GM23338 (cell line): Measurements from ENCODE around the gene BRSK2. TPM values are rescaled to one million over a fixed set of nuclear protein-coding genes. Genes with fewer than 3 reads are reported as not detected.

Experiments used
- ATAC-seq: fragments of 200-7000 bp; cut with Tn5 transposase; 3 replicates; pipeline ENCODE4 v1.9.1; 2020
- DNase-seq: peaks from one replicate; pipeline ENCODE4 v3.0.0-alpha.2; 2015; ENCODE audit warnings: low spot score
- H2AFZ ChIP-seq: fragments of 200-600 bp; sonication (generic); 2 replicates; pipeline ENCODE4 v1.8.0; 2016; ENCODE audit warnings: antibody characterized with exemption, mild to moderate bottlenecking, moderate library complexity
- H3F3A ChIP-seq: fragments of 200-600 bp; sonication (generic); replicated peaks from 2 replicates; pipeline ENCODE4 v1.8.0; 2017; ENCODE audit warnings: antibody characterized with exemption, mixed run types, low read depth
- H3K27ac ChIP-seq: fragments of 200-600 bp; sonication (generic); 2 replicates; pipeline ENCODE4 v1.6.1; 2016; ENCODE audit warnings: low read depth
- H3K27me3 ChIP-seq: fragments of 200-600 bp; sonication (generic); 2 replicates; pipeline ENCODE4 v1.8.0; 2016; ENCODE audit warnings: mild to moderate bottlenecking, mixed run types, moderate library complexity; ENCODE audit not compliant: insufficient read depth
- H3K36me3 ChIP-seq: fragments of 200-600 bp; sonication (generic); 2 replicates; pipeline ENCODE4 v1.8.0; 2016; ENCODE audit warnings: mild to moderate bottlenecking; ENCODE audit not compliant: insufficient read depth
- H3K4me1 ChIP-seq: fragments of 200-600 bp; sonication (generic); 2 replicates; pipeline ENCODE4 v1.8.0; 2016; ENCODE audit warnings: mild to moderate bottlenecking, moderate library complexity; ENCODE audit not compliant: insufficient read depth
- H3K4me2 ChIP-seq: fragments of 200-600 bp; sonication (generic); 2 replicates; pipeline ENCODE4 v1.7.1; 2017; ENCODE audit warnings: mixed run types
- H3K4me3 ChIP-seq: fragments of 200-600 bp; sonication (generic); 2 replicates; pipeline ENCODE4 v1.6.1; 2016; ENCODE audit warnings: mixed run types
- H3K79me2 ChIP-seq: fragments of 200-600 bp; sonication (generic); replicated peaks from 2 replicates; pipeline ENCODE4 v1.8.0; 2017; ENCODE audit warnings: mild to moderate bottlenecking; ENCODE audit not compliant: insufficient read depth
- H3K9me2 ChIP-seq: fragments of 200-600 bp; sonication (generic); 2 replicates; pipeline ENCODE4 v1.8.0; 2017; ENCODE audit not compliant: insufficient read depth
- H4K20me1 ChIP-seq: fragments of 200-600 bp; sonication (generic); replicated peaks from 2 replicates; pipeline ENCODE4 v1.8.0; 2017; ENCODE audit warnings: mild to moderate bottlenecking; ENCODE audit not compliant: insufficient read depth
- H3K27ac Mint-ChIP-seq: 2 replicates; pipeline ENCODE4 v1.8.0; 2020; ENCODE audit warnings: inconsistent platforms, mild to moderate bottlenecking, moderate library complexity, mixed read lengths
- H3K27me3 Mint-ChIP-seq: 3 replicates; pipeline ENCODE4 v1.8.0; 2022; ENCODE audit warnings: low read depth, mild to moderate bottlenecking, moderate library complexity, mixed read lengths, inconsistent platforms; ENCODE audit not compliant: insufficient read depth, poor library complexity
- H3K36me3 Mint-ChIP-seq: 3 replicates; pipeline ENCODE4 v1.8.0; 2021; ENCODE audit warnings: low read depth, mild to moderate bottlenecking, inconsistent platforms, moderate library complexity, mixed read lengths
- H3K4me1 Mint-ChIP-seq: 3 replicates; pipeline ENCODE4 v1.8.0; 2020; ENCODE audit warnings: mild to moderate bottlenecking, inconsistent platforms, mixed read lengths
- H3K4me3 Mint-ChIP-seq: 3 replicates; pipeline ENCODE4 v1.8.0; 2021; ENCODE audit warnings: moderate library complexity, mild to moderate bottlenecking, inconsistent platforms, mixed read lengths
- H3K9me3 Mint-ChIP-seq: 3 replicates; pipeline ENCODE4 v1.8.0; 2020; ENCODE audit warnings: moderate library complexity, mild to moderate bottlenecking, inconsistent platforms, mixed read lengths
- CREB1 ChIP-seq: fragments of 250-450 bp; sonication (Bioruptor Pico); IDR thresholded peaks from 2 replicates; pipeline ENCODE4 v1.5.0; 2020; ENCODE audit warnings: low read depth, mild to moderate bottlenecking, moderate library complexity
- EZH2 ChIP-seq: fragments of 200-600 bp; sonication (generic); IDR thresholded peaks from one replicate; pipeline ENCODE4 v1.8.0; 2017; ENCODE audit warnings: antibody characterized with exemption, mild to moderate bottlenecking, low read depth; ENCODE audit not compliant: unreplicated experiment
- JUNB ChIP-seq: IDR thresholded peaks from one replicate; pipeline ENCODE4 v1.6.1; 2016; ENCODE audit warnings: antibody characterized with exemption; ENCODE audit not compliant: unreplicated experiment
- POLR2AphosphoS5 ChIP-seq: IDR thresholded peaks from 2 replicates; pipeline ENCODE4 v1.6.1; 2016; ENCODE audit warnings: antibody characterized with exemption, low read depth
- STAT1 ChIP-seq: IDR thresholded peaks from one replicate; pipeline ENCODE4 v1.6.1; 2016; ENCODE audit warnings: antibody characterized with exemption; ENCODE audit not compliant: unreplicated experiment
- ZNF114 ChIP-seq: fragments of 250-450 bp; sonication (Bioruptor Pico); IDR thresholded peaks from 2 replicates; pipeline ENCODE4 v1.5.0; 2020; ENCODE audit warnings: mild to moderate bottlenecking, moderate library complexity
- ZNF331 ChIP-seq: fragments of 250-450 bp; sonication (Bioruptor Pico); IDR thresholded peaks from 2 replicates; pipeline ENCODE4 v1.5.0; 2020; ENCODE audit warnings: low read depth, mild to moderate bottlenecking, moderate library complexity
- polyA plus RNA-seq: library from polyadenylated mRNA; unstranded; fragments of >200 nt; fragmentation: Nextera tagmentation; extraction: Ambion mirVana; gene quantifications from 2 replicates; pipeline ENCODE4 v1.2.1, GENCODE V29; 2016
- total RNA-seq: library from RNA; depleted of rRNA; stranded (reverse); fragments of >200 nt; shearing (Covaris generic); gene quantifications from 2 replicates; pipeline ENCODE4 v1.2.3, GENCODE V29; 2014
- TF ChIP-seq, protein P1 (sequence below): fragments of 250-450 bp; sonication (Bioruptor Pico); IDR thresholded peaks from 2 replicates; pipeline ENCODE4 v1.5.0; 2020; ENCODE audit warnings: mild to moderate bottlenecking, moderate library complexity
- TF ChIP-seq, protein P2 (sequence below), 2 experiments: fragments of 200-600 bp in 1 of 2; sonication (generic) in 1 of 2; conservative IDR thresholded peaks; 2 replicates each; pipeline versions ENCODE4 v1.5.1 to v1.6.1; 2016 to 2017; ENCODE audit warnings: antibody characterized with exemption in 2 of 2, low read depth in 2 of 2, mild to moderate bottlenecking in 2 of 2, moderate library complexity in 1 of 2
- TF ChIP-seq, protein P3 (sequence below): IDR thresholded peaks from 2 replicates; pipeline ENCODE4 v1.6.1; 2016; ENCODE audit warnings: antibody characterized with exemption

The BRSK2 gene
- total and polyA plus RNA-seq, 2 experiments from 2014 or later: 7.2 to 20.3 TPM

DNA sequence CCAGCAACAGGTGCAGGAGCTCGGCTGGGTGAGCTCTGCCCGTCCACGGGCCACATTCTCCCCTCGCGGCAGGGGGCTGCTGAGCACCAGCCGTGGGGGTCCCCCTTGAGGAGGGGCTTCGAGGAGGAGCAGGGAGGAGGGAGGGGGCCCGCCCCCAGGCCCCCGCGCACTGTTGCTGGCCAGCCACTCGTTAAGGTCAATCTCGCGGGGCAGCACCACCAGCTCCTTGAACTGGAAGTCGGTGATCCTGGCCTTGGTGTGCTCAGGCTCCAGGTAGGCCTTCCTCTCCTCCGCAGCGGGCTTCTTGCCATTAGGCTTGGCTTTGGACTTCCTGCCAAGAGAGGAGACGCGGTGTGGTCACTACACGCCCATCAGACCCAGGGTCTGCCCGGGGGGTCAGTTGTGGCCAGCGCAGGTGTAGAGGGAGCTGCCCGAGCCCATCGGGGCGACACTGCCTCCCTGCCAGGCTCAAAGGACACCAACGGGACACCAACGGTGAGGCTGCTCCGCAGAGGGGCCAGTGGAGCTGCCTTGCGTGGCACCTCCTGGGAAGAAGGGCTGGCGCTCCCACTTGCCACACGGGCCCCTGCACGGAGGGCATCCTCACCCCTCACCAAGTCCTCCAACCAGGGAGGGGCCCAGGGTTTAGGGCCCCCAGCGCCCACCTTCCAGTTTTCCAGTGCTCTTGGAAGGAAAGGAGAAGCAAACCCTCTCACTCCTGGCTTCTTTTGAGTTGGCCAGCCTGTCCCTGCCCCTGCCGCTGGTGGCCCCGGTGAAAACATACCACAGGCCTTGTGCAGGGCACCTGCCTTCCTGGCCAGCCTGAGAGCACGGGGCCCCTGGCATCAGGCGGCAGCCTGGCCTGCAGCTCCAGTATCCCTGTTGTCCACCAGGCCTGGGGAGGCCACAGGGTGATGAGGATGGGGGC lies 91.1 kb downstream of the BRSK2 start:
- Histone ChIP-seq H3K4me3 (no peak overlapping the region), H3K4me2 (no peak overlapping the region), H3K27me3 (no peaks in the 10 kb centered on the region), H3K4me1 (no peaks in the 10 kb centered on the region), H3K9me2 (no peaks in the 10 kb centered on the region), H2AFZ (no peak overlapping the region), H3K36me3 (no peaks in the 10 kb centered on the region), H3K79me2 (no peaks in the 10 kb centered on the region; the same call in 1 of the 2 replicates), H3F3A (no peaks in the 10 kb centered on the region), H3K27ac (no peak overlapping the region), H4K20me1 (peaks cover under 1% of the 10 kb centered on the region)
- H3K4me1 Mint-ChIP-seq: no peaks in the 10 kb centered on the region
- H3K36me3 Mint-ChIP-seq: peaks cover 5% of the 10 kb centered on the region; the same call in 1 of the 3 replicates
- no peak overlapping the region; the same call in 1 of the 2 replicates for H3K27ac Mint-ChIP-seq
- no peak overlapping the region for H3K4me3 Mint-ChIP-seq
- ATAC-seq (no peak), DNase-seq (no peak)
- TF ChIP-seq STAT1 (no peak), EZH2 (no peak), ZNF114 (CRISPR knock-in tag) (no peak), JUNB (no peak), CREB1 (no peak), POLR2AphosphoS5 (no peak), ZNF331 (no peak)
- TF ChIP-seq, protein P1, sequence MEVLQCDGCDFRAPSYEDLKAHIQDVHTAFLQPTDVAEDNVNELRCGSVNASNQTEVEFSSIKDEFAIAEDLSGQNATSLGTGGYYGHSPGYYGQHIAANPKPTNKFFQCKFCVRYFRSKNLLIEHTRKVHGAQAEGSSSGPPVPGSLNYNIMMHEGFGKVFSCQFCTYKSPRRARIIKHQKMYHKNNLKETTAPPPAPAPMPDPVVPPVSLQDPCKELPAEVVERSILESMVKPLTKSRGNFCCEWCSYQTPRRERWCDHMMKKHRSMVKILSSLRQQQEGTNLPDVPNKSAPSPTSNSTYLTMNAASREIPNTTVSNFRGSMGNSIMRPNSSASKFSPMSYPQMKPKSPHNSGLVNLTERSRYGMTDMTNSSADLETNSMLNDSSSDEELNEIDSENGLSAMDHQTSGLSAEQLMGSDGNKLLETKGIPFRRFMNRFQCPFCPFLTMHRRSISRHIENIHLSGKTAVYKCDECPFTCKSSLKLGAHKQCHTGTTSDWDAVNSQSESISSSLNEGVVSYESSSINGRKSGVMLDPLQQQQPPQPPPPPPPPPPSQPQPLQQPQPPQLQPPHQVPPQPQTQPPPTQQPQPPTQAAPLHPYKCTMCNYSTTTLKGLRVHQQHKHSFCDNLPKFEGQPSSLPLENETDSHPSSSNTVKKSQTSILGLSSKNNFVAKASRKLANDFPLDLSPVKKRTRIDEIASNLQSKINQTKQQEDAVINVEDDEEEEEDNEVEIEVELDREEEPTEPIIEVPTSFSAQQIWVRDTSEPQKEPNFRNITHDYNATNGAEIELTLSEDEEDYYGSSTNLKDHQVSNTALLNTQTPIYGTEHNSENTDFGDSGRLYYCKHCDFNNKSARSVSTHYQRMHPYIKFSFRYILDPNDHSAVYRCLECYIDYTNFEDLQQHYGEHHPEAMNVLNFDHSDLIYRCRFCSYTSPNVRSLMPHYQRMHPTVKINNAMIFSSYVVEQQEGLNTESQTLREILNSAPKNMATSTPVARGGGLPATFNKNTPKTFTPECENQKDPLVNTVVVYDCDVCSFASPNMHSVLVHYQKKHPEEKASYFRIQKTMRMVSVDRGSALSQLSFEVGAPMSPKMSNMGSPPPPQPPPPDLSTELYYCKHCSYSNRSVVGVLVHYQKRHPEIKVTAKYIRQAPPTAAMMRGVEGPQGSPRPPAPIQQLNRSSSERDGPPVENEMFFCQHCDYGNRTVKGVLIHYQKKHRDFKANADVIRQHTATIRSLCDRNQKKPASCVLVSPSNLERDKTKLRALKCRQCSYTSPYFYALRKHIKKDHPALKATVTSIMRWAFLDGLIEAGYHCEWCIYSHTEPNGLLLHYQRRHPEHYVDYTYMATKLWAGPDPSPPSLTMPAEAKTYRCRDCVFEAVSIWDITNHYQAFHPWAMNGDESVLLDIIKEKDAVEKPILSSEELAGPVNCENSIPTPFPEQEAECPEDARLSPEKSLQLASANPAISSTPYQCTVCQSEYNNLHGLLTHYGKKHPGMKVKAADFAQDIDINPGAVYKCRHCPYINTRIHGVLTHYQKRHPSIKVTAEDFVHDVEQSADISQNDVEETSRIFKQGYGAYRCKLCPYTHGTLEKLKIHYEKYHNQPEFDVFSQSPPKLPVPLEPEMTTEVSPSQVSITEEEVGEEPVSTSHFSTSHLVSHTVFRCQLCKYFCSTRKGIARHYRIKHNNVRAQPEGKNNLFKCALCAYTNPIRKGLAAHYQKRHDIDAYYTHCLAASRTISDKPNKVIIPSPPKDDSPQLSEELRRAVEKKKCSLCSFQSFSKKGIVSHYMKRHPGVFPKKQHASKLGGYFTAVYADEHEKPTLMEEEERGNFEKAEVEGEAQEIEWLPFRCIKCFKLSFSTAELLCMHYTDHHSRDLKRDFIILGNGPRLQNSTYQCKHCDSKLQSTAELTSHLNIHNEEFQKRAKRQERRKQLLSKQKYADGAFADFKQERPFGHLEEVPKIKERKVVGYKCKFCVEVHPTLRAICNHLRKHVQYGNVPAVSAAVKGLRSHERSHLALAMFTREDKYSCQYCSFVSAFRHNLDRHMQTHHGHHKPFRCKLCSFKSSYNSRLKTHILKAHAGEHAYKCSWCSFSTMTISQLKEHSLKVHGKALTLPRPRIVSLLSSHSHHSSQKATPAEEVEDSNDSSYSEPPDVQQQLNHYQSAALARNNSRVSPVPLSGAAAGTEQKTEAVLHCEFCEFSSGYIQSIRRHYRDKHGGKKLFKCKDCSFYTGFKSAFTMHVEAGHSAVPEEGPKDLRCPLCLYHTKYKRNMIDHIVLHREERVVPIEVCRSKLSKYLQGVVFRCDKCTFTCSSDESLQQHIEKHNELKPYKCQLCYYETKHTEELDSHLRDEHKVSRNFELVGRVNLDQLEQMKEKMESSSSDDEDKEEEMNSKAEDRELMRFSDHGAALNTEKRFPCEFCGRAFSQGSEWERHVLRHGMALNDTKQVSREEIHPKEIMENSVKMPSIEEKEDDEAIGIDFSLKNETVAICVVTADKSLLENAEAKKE: no peak
- TF ChIP-seq, protein P2, sequence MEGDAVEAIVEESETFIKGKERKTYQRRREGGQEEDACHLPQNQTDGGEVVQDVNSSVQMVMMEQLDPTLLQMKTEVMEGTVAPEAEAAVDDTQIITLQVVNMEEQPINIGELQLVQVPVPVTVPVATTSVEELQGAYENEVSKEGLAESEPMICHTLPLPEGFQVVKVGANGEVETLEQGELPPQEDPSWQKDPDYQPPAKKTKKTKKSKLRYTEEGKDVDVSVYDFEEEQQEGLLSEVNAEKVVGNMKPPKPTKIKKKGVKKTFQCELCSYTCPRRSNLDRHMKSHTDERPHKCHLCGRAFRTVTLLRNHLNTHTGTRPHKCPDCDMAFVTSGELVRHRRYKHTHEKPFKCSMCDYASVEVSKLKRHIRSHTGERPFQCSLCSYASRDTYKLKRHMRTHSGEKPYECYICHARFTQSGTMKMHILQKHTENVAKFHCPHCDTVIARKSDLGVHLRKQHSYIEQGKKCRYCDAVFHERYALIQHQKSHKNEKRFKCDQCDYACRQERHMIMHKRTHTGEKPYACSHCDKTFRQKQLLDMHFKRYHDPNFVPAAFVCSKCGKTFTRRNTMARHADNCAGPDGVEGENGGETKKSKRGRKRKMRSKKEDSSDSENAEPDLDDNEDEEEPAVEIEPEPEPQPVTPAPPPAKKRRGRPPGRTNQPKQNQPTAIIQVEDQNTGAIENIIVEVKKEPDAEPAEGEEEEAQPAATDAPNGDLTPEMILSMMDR (conservative IDR thresholded peaks at IDR 0.05; ENCODE audit: low read depth in 2 of 2): no peak
- TF ChIP-seq, protein P3, sequence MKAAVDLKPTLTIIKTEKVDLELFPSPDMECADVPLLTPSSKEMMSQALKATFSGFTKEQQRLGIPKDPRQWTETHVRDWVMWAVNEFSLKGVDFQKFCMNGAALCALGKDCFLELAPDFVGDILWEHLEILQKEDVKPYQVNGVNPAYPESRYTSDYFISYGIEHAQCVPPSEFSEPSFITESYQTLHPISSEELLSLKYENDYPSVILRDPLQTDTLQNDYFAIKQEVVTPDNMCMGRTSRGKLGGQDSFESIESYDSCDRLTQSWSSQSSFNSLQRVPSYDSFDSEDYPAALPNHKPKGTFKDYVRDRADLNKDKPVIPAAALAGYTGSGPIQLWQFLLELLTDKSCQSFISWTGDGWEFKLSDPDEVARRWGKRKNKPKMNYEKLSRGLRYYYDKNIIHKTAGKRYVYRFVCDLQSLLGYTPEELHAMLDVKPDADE: no peak
- H3K27me3 Mint-ChIP-seq: peaks cover 6% of the 10 kb centered on the region
- H3K9me3 Mint-ChIP-seq: no peaks in the 10 kb centered on the region; the same call in 2 of the 3 replicates
